Progenitor cell of endocrine pancreas (in vitro differentiated cells): ENCODE results near the gene LPP. TPM values are rescaled to one million over a fixed set of nuclear protein-coding genes. Genes with fewer than 3 reads are reported as not detected.
A peak's percentile ranks its signal among the peaks of the same experiment; 100 is the strongest.

Experiments
- DNase-seq: peaks from one replicate; pipeline ENCODE4 v3.0.0; 2021; ENCODE audit warnings: low spot score; ENCODE audit not compliant: unreplicated experiment
- H3K27ac Mint-ChIP-seq: 2 replicates; pipeline ENCODE4 v1.8.0; 2021; ENCODE audit warnings: mild to moderate bottlenecking, moderate library complexity, mixed read lengths
- H3K27me3 Mint-ChIP-seq: 2 replicates; pipeline ENCODE4 v1.8.0; 2021; ENCODE audit warnings: mixed read lengths
- H3K36me3 Mint-ChIP-seq: 2 replicates; pipeline ENCODE4 v1.8.0; 2022; ENCODE audit warnings: mixed read lengths; ENCODE audit not compliant: insufficient read depth
- H3K4me1 Mint-ChIP-seq: 2 replicates; pipeline ENCODE4 v1.8.0; 2021; ENCODE audit warnings: low read depth, mixed read lengths
- H3K4me3 Mint-ChIP-seq: 2 replicates; pipeline ENCODE4 v1.8.0; 2021; ENCODE audit warnings: low read depth, mild to moderate bottlenecking, moderate library complexity, mixed read lengths
- H3K9me3 Mint-ChIP-seq: 2 replicates; pipeline ENCODE4 v1.8.0; 2021; ENCODE audit warnings: low read depth, mixed read lengths
- CTCF ChIP-seq: fragments of 200-600 bp; sonication (generic); IDR thresholded peaks from one replicate; pipeline ENCODE4 v1.5.0; 2021; ENCODE audit warnings: antibody characterized with exemption, mild to moderate bottlenecking; ENCODE audit not compliant: unreplicated experiment
- total RNA-seq: library from RNA; stranded (reverse); gene quantifications from 2 replicates; pipeline ENCODE4 v1.2.1, GENCODE V29; 2021

LPP gene
- total RNA-seq, 1 donor from 2014 or later: 131 TPM

DNA sequence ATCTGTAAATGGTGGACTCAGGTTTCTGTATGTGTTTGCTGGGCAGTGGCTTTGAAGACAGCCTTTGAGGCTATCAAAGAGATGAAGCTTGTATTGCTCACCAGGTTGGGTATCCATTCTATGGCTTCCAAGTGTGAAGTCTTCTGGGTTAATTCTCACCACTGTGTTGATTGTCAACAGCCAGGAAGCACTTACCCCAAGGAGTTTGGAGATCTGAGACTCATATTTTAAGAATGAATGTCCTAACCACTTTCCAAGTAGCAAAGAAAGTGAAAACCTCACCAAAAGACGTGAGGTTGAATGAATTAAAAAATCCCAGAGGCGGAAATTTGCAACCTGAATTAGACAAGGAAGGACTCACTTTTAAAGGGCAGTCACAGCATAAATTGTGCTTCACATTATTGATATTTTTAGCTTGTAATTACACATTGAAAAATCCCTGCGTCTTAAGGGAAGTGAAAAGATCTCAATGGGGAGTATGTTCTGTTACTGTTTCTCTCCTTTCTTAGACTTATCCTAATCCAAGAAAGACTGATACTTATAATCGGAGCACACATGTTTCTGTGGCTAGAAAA is 713.8 kb downstream of the LPP start:
- Mint-ChIP-seq H3K9me3 (no peaks in the 10 kb centered on the region), H3K4me3 (no peak overlapping the region), H3K27me3 (no peaks in the 10 kb centered on the region), H3K36me3 (peaks cover 12% of the 10 kb centered on the region), H3K4me1 (peaks cover 11% of the 10 kb centered on the region), H3K27ac (peak overlapping the region; percentile 22)
- no peak for TF ChIP-seq CTCF
- no peak for DNase-seq

DNA sequence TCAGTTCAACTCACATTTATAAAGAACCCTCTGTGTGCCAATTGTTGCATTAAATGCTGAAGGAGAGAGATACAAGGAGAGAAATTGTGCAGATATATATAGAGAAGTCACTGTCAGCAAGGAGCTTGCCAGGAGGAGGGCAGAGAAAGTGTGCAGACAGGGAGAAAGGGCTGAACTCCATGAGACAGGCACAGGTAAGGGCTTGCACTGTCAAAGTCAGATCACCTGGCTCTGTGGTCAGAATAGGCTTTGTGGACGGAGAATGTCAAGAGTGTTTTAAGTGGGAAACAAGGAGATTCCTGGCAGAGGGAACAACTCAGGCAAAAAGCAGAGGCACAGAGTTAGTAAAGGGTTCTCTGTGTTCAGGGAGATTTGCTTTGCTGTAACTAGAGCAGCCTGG is 714.8 kb downstream of the LPP start:
- no peak overlapping the region for H3K4me3 Mint-ChIP-seq
- H3K36me3 Mint-ChIP-seq: peaks cover 16% of the 10 kb centered on the region
- no peak overlapping the region for H3K27ac Mint-ChIP-seq
- peaks cover 11% of the 10 kb centered on the region for H3K4me1 Mint-ChIP-seq
- TF ChIP-seq CTCF: no peak
- no peaks in the 10 kb centered on the region for H3K9me3 Mint-ChIP-seq
- no peak for DNase-seq
- no peaks in the 10 kb centered on the region for H3K27me3 Mint-ChIP-seq

- Mint-ChIP-seq H3K4me3 (no peak overlapping the region), H3K27ac (no peak overlapping the region), H3K27me3 (no peaks in the 10 kb centered on the region), H3K4me1 (peaks cover 11% of the 10 kb centered on the region), H3K36me3 (peaks cover 20% of the 10 kb centered on the region), H3K9me3 (no peaks in the 10 kb centered on the region)
- DNase-seq: no peak
- TF ChIP-seq CTCF: no peak
Measured at GRCh38 chr3:188869628-188870027, 715.7 kb downstream of the LPP start.

GRCh38 chr3:188870431-188870830 is 716.5 kb downstream of the LPP start:
- H3K4me1 Mint-ChIP-seq: peaks cover 11% of the 10 kb centered on the region
- DNase-seq: no peak
- no peaks in the 10 kb centered on the region for H3K27me3 Mint-ChIP-seq
- H3K27ac Mint-ChIP-seq: no peak overlapping the region
- H3K36me3 Mint-ChIP-seq: peaks cover 26% of the 10 kb centered on the region
- TF ChIP-seq CTCF: no peak
- H3K4me3 Mint-ChIP-seq: no peak overlapping the region
- no peaks in the 10 kb centered on the region for H3K9me3 Mint-ChIP-seq

DNA sequence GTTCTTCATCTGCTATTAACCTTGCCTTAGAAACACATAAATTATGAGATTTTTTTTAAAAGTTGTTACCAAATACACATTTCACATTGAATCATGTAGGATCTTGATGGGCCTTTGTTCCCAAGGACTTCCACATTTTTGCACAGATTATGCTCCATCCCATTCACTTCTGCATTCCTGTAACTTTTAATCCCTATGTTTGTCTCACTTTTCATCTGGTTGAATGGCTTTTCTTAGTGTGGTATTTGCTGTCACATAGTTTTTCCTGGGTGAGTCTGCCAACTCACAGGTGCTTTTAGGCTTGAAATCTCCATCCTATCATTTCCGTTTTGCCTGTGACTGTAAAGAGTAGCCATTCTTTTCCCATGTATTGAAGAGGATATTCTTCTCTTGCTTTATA is 720.6 kb downstream of the LPP start:
- H3K27ac Mint-ChIP-seq: no peak overlapping the region
- H3K9me3 Mint-ChIP-seq: no peaks in the 10 kb centered on the region
- H3K4me1 Mint-ChIP-seq: no peaks in the 10 kb centered on the region
- no peak for TF ChIP-seq CTCF
- H3K36me3 Mint-ChIP-seq: peaks cover 23% of the 10 kb centered on the region
- H3K27me3 Mint-ChIP-seq: no peaks in the 10 kb centered on the region
- H3K4me3 Mint-ChIP-seq: no peak overlapping the region
- DNase-seq: no peak
